Epithelial cell of proximal tubule (primary cell): Measurements from ENCODE around the gene HPCAL1. TPM values are rescaled to one million over a fixed set of nuclear protein-coding genes. Genes with fewer than 3 reads are reported as not detected.

ENCODE experiments used
- DNase-seq: peaks from one replicate; pipeline ENCODE4 v3.0.0-alpha.2; 2011; ENCODE audit warnings: low read depth
- H3K4me3 ChIP-seq: 2 replicates; pipeline ENCODE4 v1.5.1; 2011; ENCODE audit warnings: low read depth, mild to moderate bottlenecking, low read length
- CTCF ChIP-seq: conservative IDR thresholded peaks from 2 replicates; pipeline ENCODE4 v1.5.1; 2012; ENCODE audit warnings: low read depth, mild to moderate bottlenecking, low read length
- total RNA-seq: library from RNA; depleted of rRNA; stranded (reverse); fragments of >200 nt; gene quantifications from 2 replicates; pipeline ENCODE4 v1.2.3, GENCODE V29; 2015

HPCAL1 gene
- total RNA-seq, 1 donor from 2014 or later: 72.3 TPM

GRCh38 chr2:10380048-10380926 is 77.6 kb downstream of the HPCAL1 start:
- TF ChIP-seq CTCF: no peak
- H3K4me3 ChIP-seq: no peak overlapping the region
- DNase-seq: no peak

GRCh38 chr2:10381997-10382353 is 79.3 kb downstream of the HPCAL1 start:
- no peak for DNase-seq
- TF ChIP-seq CTCF: no peak
- H3K4me3 ChIP-seq: no peak overlapping the region

GRCh38 chr2:10382354-10383061 is 79.8 kb downstream of the HPCAL1 start:
- DNase-seq: no peak
- H3K4me3 ChIP-seq: no peak overlapping the region
- TF ChIP-seq CTCF: no peak

- H3K4me3 ChIP-seq: no peak overlapping the region
- TF ChIP-seq CTCF: no peak
- DNase-seq: no peak
Measured at GRCh38 chr2:10383960-10384734, 81.4 kb downstream of the HPCAL1 start.

- H3K4me3 ChIP-seq: no peak overlapping the region
- DNase-seq: no peak
- no peak for TF ChIP-seq CTCF
Measured at GRCh38 chr2:10385501-10385900, 82.8 kb downstream of the HPCAL1 start.

- no peak for DNase-seq
- peak; percentile 23 for TF ChIP-seq CTCF
- no peak overlapping the region for H3K4me3 ChIP-seq
Measured at GRCh38 chr2:10385933-10386773, 83.4 kb downstream of the HPCAL1 start.
